C4-2B (cell line): ENCODE measurements around the gene B4GALNT2.

Experiments
- H3K27ac ChIP-seq: fragments of 450-650 bp; 2 replicates; pipeline ENCODE4 v1.5.1; 2017
- CTCF ChIP-seq: fragments of 450-650 bp; conservative IDR thresholded peaks from 2 replicates; pipeline ENCODE4 v1.5.1; 2017; ENCODE audit warnings: mild to moderate bottlenecking
- ZFX ChIP-seq: fragments of 450-650 bp; IDR thresholded peaks from 2 replicates; pipeline ENCODE4 v1.6.1; 2017

The B4GALNT2 gene

GRCh38 chr17:49187301-49187700 lies 54.7 kb downstream of the B4GALNT2 start:
- H3K27ac ChIP-seq: no peak overlapping the region
- TF ChIP-seq CTCF: no peak
- no peak for TF ChIP-seq ZFX

DNA sequence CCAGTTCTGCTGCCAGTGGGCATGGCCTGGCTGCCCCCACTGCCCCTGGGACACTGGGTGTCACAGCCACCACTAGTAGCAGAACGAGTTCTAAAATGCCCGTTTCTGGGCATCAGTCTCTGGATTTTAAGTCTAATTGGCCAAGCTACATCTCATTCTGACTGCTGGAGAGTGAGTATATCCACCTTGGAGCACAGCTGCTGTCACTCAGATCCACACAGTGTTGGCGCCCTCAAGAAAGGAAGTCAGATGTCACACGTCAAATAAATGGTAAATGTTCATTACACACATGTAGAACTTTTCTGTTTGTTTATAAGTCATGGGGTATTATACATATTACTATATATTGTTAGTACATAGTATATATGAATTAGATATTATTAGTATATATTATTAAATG lies 58.4 kb downstream of the B4GALNT2 start:
- peak overlapping the region; percentile 65 for H3K27ac ChIP-seq
- TF ChIP-seq ZFX (no peak), CTCF (no peak)

DNA sequence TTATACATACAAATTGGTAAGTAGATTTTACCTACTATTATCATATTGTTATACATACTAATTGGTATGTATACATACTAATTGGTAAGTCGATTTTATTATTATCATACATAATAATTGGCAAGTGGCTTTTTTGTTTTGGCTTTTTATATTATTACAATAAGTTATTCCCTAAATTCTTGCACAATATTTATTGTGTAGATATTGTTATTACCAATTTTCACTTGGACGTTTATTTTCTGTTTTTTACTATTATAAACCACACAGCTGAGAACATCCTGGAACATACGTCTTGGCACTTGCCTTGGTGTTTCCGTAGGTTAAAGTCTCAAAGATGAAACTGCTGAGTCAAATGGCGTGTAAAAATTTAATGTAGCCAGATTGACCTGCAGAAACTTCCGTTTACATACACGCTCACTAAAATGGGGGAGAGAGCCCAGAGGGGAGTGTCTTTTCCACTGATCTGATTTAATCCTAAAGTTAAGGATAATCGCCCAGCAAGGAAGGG lies 58.9 kb downstream of the B4GALNT2 start:
- H3K27ac ChIP-seq: peak overlapping the region; percentile 83
- no peak for TF ChIP-seq CTCF
- no peak for TF ChIP-seq ZFX

DNA sequence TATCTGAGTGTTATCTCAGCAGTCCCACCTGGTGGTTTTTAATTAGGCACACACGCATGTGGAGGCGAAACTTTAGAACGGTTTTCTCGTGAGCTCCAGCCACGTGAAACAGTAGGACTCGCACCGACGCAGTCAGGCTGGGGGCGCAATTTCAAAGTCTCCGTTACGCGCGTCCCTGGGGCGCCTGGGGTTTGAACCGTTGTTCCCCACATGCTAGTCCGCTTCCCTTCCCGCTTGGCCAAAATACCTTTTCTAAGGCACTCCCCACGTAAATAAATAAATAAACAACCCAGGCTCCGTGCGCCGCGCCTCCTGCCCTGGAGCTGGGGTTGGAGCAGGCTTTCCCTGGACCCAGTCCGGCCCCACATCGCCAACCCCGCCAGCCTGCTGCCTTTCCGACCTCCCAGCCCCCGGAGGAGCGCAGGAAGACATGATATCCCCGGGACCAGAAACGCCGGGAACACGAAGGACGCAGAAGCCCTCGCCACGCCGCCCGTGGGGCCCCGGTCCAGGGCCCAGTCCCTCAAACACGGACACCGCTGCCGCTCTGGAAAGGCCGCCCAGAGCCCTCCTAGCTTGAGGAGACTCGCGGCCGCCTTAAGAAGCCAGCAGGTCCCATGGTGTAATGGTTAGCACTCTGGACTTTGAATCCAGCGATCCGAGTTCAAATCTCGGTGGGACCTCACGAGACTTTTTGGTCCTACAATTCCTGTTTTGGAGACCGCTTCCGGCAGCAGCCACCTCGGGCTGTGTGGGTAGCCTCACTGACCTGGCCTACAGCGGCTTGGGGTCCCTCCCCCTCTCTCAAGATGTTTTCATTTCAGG lies 59.6 kb downstream of the B4GALNT2 start:
- peak; percentile 52 for TF ChIP-seq CTCF
- peak; percentile 46; the same call in 1 of the 2 replicates for TF ChIP-seq ZFX
- peak overlapping the region; percentile 83 for H3K27ac ChIP-seq

- H3K27ac ChIP-seq: peak overlapping the region; percentile 83
- TF ChIP-seq CTCF: no peak
- TF ChIP-seq ZFX: no peak
Measured at GRCh38 chr17:49193513-49194296, 61.1 kb downstream of the B4GALNT2 start.

GRCh38 chr17:49194297-49194607 lies 61.7 kb downstream of the B4GALNT2 start:
- H3K27ac ChIP-seq: no peak overlapping the region
- no peak for TF ChIP-seq ZFX
- TF ChIP-seq CTCF: no peak

- no peak for TF ChIP-seq CTCF
- no peak for TF ChIP-seq ZFX
- H3K27ac ChIP-seq: no peak overlapping the region
Measured at GRCh38 chr17:49195751-49196150, 63.2 kb downstream of the B4GALNT2 start.
